Esophagus squamous epithelium (tissue), 4 donors: ENCODE measurements around the gene IL1RAPL1.

Experiments used
- CTCF ChIP-seq, 6 experiments: fragments of 450-650 bp in 4 of 6; fragments of 200-600 bp in 2 of 6; sonication (generic) in 2 of 6; IDR thresholded peaks; one replicate each; pipeline ENCODE4 v1.5.1; 2016 to 2019; ENCODE audit warnings: antibody characterized with exemption in 6 of 6, mild to moderate bottlenecking in 4 of 6, moderate library complexity in 4 of 6
- POLR2A ChIP-seq, 4 donors: fragments of 450-650 bp; IDR thresholded peaks; one replicate each; pipeline ENCODE4 v1.6.1; 2017; ENCODE audit warnings: antibody characterized with exemption in 4 of 4, mild to moderate bottlenecking in 4 of 4, moderate library complexity in 3 of 4

GRCh38 chrX:28649541-28649940 lies 62.3 kb downstream of the IL1RAPL1 start:
- TF ChIP-seq CTCF (IDR thresholded peaks at IDR 0.05) (no peak), POLR2A (IDR thresholded peaks at IDR 0.05) (no peak)
